ENCODE measurements around the gene CD83.

- no peak for TF ChIP-seq CTCF (IDR thresholded peaks at IDR 0.05)
- no peak for TF ChIP-seq POLR2A (IDR thresholded peaks at IDR 0.05)
Measured at GRCh38 chr6:14162826-14163225, 45.3 kb downstream of the CD83 start.
